CD4-positive, CD25-positive, alpha-beta regulatory T cell (primary cell): ENCODE measurements around the gene WDR36. TPM values are rescaled to one million over a fixed set of nuclear protein-coding genes. Genes with fewer than 3 reads are reported as not detected.

Experiments used
- ATAC-seq, 2 donors: fragments of 150-1000 bp; cut with Tn5 transposase; one replicate each; pipeline ENCODE4 v1.10.0; 2021; ENCODE audit warnings: low read depth in 2 of 2, moderate number of reproducible peaks in 2 of 2, moderate library complexity in 1 of 2
- DNase-seq, 3 donors: peaks; one replicate each; pipeline versions ENCODE4 v3.0.0 to v3.0.0-alpha.2; 2012 to 2022; ENCODE audit warnings: mixed read lengths in 1 of 3
- H3K27ac ChIP-seq: one replicate; pipeline ENCODE4 v1.7.0; 2013; ENCODE audit warnings: mild to moderate bottlenecking, low read length; ENCODE audit not compliant: insufficient read depth, poor library complexity, severe bottlenecking
- H3K27me3 ChIP-seq: one replicate; pipeline ENCODE4 v1.7.0; 2013; ENCODE audit warnings: low read length; ENCODE audit not compliant: control insufficient read depth, insufficient read depth
- H3K36me3 ChIP-seq: one replicate; pipeline ENCODE4 v1.7.0; 2013; ENCODE audit warnings: mild to moderate bottlenecking, low read length, moderate library complexity; ENCODE audit not compliant: control insufficient read depth, insufficient read depth
- H3K4me1 ChIP-seq: 2 replicates; pipeline ENCODE4 v1.7.0; 2013; ENCODE audit warnings: mild to moderate bottlenecking, low read length; ENCODE audit not compliant: insufficient read depth, control insufficient read depth, poor library complexity, severe bottlenecking
- H3K4me3 ChIP-seq: one replicate; pipeline ENCODE4 v1.7.0; 2013; ENCODE audit warnings: low read depth, mild to moderate bottlenecking, low read length, moderate library complexity
- H3K9me3 ChIP-seq, 2 experiments: 1 replicate in 1 of 2; 2 replicates in 1 of 2; pipeline ENCODE4 v1.7.0; 2013; ENCODE audit warnings: low read length in 2 of 2, mild to moderate bottlenecking in 1 of 2, moderate library complexity in 1 of 2; ENCODE audit not compliant: control insufficient read depth in 2 of 2
- H3K27ac Mint-ChIP-seq, 3 donors: one replicate each; pipeline ENCODE4 v1.8.0; 2020 to 2022; ENCODE audit warnings: mild to moderate bottlenecking in 3 of 3, mixed read lengths in 3 of 3, moderate library complexity in 2 of 3
- H3K27me3 Mint-ChIP-seq: one replicate; pipeline ENCODE4 v1.8.0; 2022; ENCODE audit warnings: mild to moderate bottlenecking, mixed read lengths
- H3K36me3 Mint-ChIP-seq: one replicate; pipeline ENCODE4 v1.8.0; 2020; ENCODE audit warnings: mixed read lengths
- H3K4me1 Mint-ChIP-seq, 4 donors: one replicate each; pipeline ENCODE4 v1.8.0; 2020 to 2022; ENCODE audit warnings: mixed read lengths in 4 of 4, mild to moderate bottlenecking in 1 of 4
- H3K4me3 Mint-ChIP-seq, 4 donors: one replicate each; pipeline ENCODE4 v1.8.0; 2020 to 2022; ENCODE audit warnings: mild to moderate bottlenecking in 4 of 4, mixed read lengths in 4 of 4, moderate library complexity in 3 of 4
- H3K9me3 Mint-ChIP-seq, 7 donors: one replicate each; pipeline ENCODE4 v1.8.0; 2020 to 2022; ENCODE audit warnings: mixed read lengths in 7 of 7, mild to moderate bottlenecking in 3 of 7, moderate library complexity in 2 of 7
- polyA plus RNA-seq, 4 donors: library from polyadenylated mRNA; unstranded; fragments of 300-500 nt; fragmentation: Illumina TruSeq; gene quantifications; one replicate each; pipeline ENCODE4 v1.2.3, GENCODE V29; 2021
- total RNA-seq: library from RNA; stranded (reverse); gene quantifications from one replicate; pipeline ENCODE4 v1.2.3, GENCODE V29; 2022

Gene WDR36
- total and polyA plus RNA-seq, 5 donors from 2014 or later = 15.5 to 25.5 (median 18.8) TPM

- H3K4me1 Mint-ChIP-seq = peaks cover 0 to 4% (median 2%) of the 10 kb centered on the region in 4 donors
- H3K27me3 ChIP-seq = no peaks in the 10 kb centered on the region
- H3K27ac Mint-ChIP-seq = no peak overlapping the region
- ATAC-seq = no peak
- no peaks in the 10 kb centered on the region for H3K9me3 Mint-ChIP-seq
- no peak overlapping the region for H3K4me3 ChIP-seq
- peaks cover 87% of the 10 kb centered on the region for H3K36me3 ChIP-seq
- no peak overlapping the region for H3K27ac ChIP-seq
- H3K4me3 Mint-ChIP-seq = no peak overlapping the region
- H3K4me1 ChIP-seq = no peaks in the 10 kb centered on the region
- no peaks in the 10 kb centered on the region for H3K27me3 Mint-ChIP-seq
- DNase-seq = no peak
- H3K9me3 ChIP-seq = no peaks in the 10 kb centered on the region
- H3K36me3 Mint-ChIP-seq = peaks cover 54% of the 10 kb centered on the region
These were observed 29.8 kb downstream of the WDR36 start for GRCh38 chr5:111121926-111122325.

GRCh38 chr5:111122398-111122797 lies 30.2 kb downstream of the WDR36 start:
- Mint-ChIP-seq H3K27me3 (no peaks in the 10 kb centered on the region), H3K36me3 (peaks cover 54% of the 10 kb centered on the region), H3K9me3 (no peaks in the 10 kb centered on the region), H3K4me1 (peaks cover 0 to 4% (median 0%) of the 10 kb centered on the region in 4 donors), H3K27ac (no peak overlapping the region), H3K4me3 (peak overlapping the region in 1 of 4 donors; percentile 51)
- ATAC-seq (no peak), DNase-seq (no peak)
- Histone ChIP-seq H3K9me3 (no peaks in the 10 kb centered on the region), H3K27me3 (no peaks in the 10 kb centered on the region), H3K36me3 (peaks cover 87% of the 10 kb centered on the region), H3K4me3 (no peak overlapping the region), H3K27ac (no peak overlapping the region), H3K4me1 (no peaks in the 10 kb centered on the region)

- Histone ChIP-seq H3K27ac (no peak overlapping the region), H3K27me3 (no peaks in the 10 kb centered on the region), H3K4me3 (no peak overlapping the region), H3K36me3 (peaks cover 70% of the 10 kb centered on the region), H3K4me1 (no peaks in the 10 kb centered on the region), H3K9me3 (no peaks in the 10 kb centered on the region)
- Mint-ChIP-seq H3K27me3 (no peaks in the 10 kb centered on the region), H3K4me1 (no peaks in the 10 kb centered on the region), H3K36me3 (peaks cover 51% of the 10 kb centered on the region), H3K27ac (no peak overlapping the region), H3K4me3 (no peak overlapping the region), H3K9me3 (no peaks in the 10 kb centered on the region)
- no peak for ATAC-seq
- no peak for DNase-seq
These were observed 32.6 kb downstream of the WDR36 start for GRCh38 chr5:111124793-111125192.

- DNase-seq = no peak
- H3K27ac ChIP-seq = no peak overlapping the region
- no peaks in the 10 kb centered on the region for H3K27me3 ChIP-seq
- H3K27ac Mint-ChIP-seq = no peak overlapping the region
- H3K4me3 Mint-ChIP-seq = no peak overlapping the region
- no peaks in the 10 kb centered on the region for H3K9me3 Mint-ChIP-seq
- H3K4me1 ChIP-seq = no peaks in the 10 kb centered on the region
- no peak for ATAC-seq
- peaks cover 49% of the 10 kb centered on the region for H3K36me3 ChIP-seq
- H3K27me3 Mint-ChIP-seq = no peaks in the 10 kb centered on the region
- H3K36me3 Mint-ChIP-seq = peaks cover 40% of the 10 kb centered on the region
- no peaks in the 10 kb centered on the region for H3K9me3 ChIP-seq
- H3K4me1 Mint-ChIP-seq = no peaks in the 10 kb centered on the region
- no peak overlapping the region for H3K4me3 ChIP-seq
These were observed 34.7 kb downstream of the WDR36 start for GRCh38 chr5:111126896-111127295.

- Histone ChIP-seq H3K4me1 (no peaks in the 10 kb centered on the region), H3K4me3 (no peak overlapping the region), H3K27me3 (no peaks in the 10 kb centered on the region), H3K27ac (no peak overlapping the region), H3K9me3 (no peaks in the 10 kb centered on the region), H3K36me3 (peaks cover 42% of the 10 kb centered on the region)
- Mint-ChIP-seq H3K36me3 (peaks cover 36% of the 10 kb centered on the region), H3K27me3 (no peaks in the 10 kb centered on the region), H3K4me1 (no peaks in the 10 kb centered on the region), H3K9me3 (no peaks in the 10 kb centered on the region), H3K4me3 (no peak overlapping the region), H3K27ac (no peak overlapping the region)
- DNase-seq (no peak), ATAC-seq (no peak)
These were observed 35.5 kb downstream of the WDR36 start for GRCh38 chr5:111127453-111128195.

- Histone ChIP-seq H3K4me3 (no peak overlapping the region), H3K27ac (no peak overlapping the region), H3K27me3 (no peaks in the 10 kb centered on the region), H3K9me3 (no peaks in the 10 kb centered on the region), H3K4me1 (no peaks in the 10 kb centered on the region), H3K36me3 (peaks cover 25% of the 10 kb centered on the region)
- no peak for DNase-seq
- H3K36me3 Mint-ChIP-seq = peaks cover 23% of the 10 kb centered on the region
- no peak overlapping the region for H3K4me3 Mint-ChIP-seq
- no peaks in the 10 kb centered on the region for H3K27me3 Mint-ChIP-seq
- H3K4me1 Mint-ChIP-seq = peaks cover 0 to 7% (median 0%) of the 10 kb centered on the region in 4 donors
- no peak for ATAC-seq
- H3K27ac Mint-ChIP-seq = no peak overlapping the region
- peaks cover 0 to 1% (median 0%) of the 10 kb centered on the region in 7 donors for H3K9me3 Mint-ChIP-seq
These were observed 37.8 kb downstream of the WDR36 start for GRCh38 chr5:111129938-111130337.

- Histone ChIP-seq H3K4me3 (no peak overlapping the region), H3K27me3 (no peaks in the 10 kb centered on the region), H3K4me1 (no peaks in the 10 kb centered on the region), H3K27ac (no peak overlapping the region), H3K9me3 (no peaks in the 10 kb centered on the region), H3K36me3 (peaks cover 12% of the 10 kb centered on the region)
- no peak for ATAC-seq
- Mint-ChIP-seq H3K27me3 (no peaks in the 10 kb centered on the region), H3K9me3 (peaks cover 0 to 1% (median 0%) of the 10 kb centered on the region in 7 donors), H3K4me3 (no peak overlapping the region), H3K4me1 (peaks cover 0 to 7% (median 0%) of the 10 kb centered on the region in 4 donors), H3K27ac (no peak overlapping the region), H3K36me3 (peaks cover 18% of the 10 kb centered on the region)
- DNase-seq = no peak
These were observed 39.2 kb downstream of the WDR36 start for GRCh38 chr5:111131356-111131755.

- Mint-ChIP-seq H3K27me3 (no peaks in the 10 kb centered on the region), H3K36me3 (peaks cover 13% of the 10 kb centered on the region), H3K4me1 (peaks cover 0 to 7% (median 0%) of the 10 kb centered on the region in 4 donors), H3K27ac (no peak overlapping the region), H3K9me3 (peaks cover 0 to 1% (median 0%) of the 10 kb centered on the region in 7 donors), H3K4me3 (no peak overlapping the region)
- Histone ChIP-seq H3K27me3 (no peaks in the 10 kb centered on the region), H3K4me3 (no peak overlapping the region), H3K27ac (no peak overlapping the region), H3K4me1 (no peaks in the 10 kb centered on the region), H3K9me3 (no peaks in the 10 kb centered on the region), H3K36me3 (peaks cover 5% of the 10 kb centered on the region)
- ATAC-seq = no peak
- DNase-seq = no peak
These were observed 39.9 kb downstream of the WDR36 start for GRCh38 chr5:111132076-111132475.
